Activated naive CD4-positive, alpha-beta T cell treated with anti-CD3 and anti-CD28 coated beads, Interleukin-2, amount 50 U/mL, for 24 hours (primary cell): ENCODE results near the gene GJB1.
"Not testable (repeated sequence)": the region's sequence is repeated elsewhere in the genome, so short reads cannot be mapped to it uniquely, and the experiment has no call there.

Source experiments
- H3K27ac Mint-ChIP-seq: one replicate; pipeline ENCODE4 v1.8.0; 2021; ENCODE audit warnings: mild to moderate bottlenecking, mixed read lengths
- H3K27me3 Mint-ChIP-seq: one replicate; pipeline ENCODE4 v1.8.0; 2021; ENCODE audit warnings: mixed read lengths
- H3K36me3 Mint-ChIP-seq: one replicate; pipeline ENCODE4 v1.8.0; 2021; ENCODE audit warnings: mixed read lengths
- H3K4me1 Mint-ChIP-seq: one replicate; pipeline ENCODE4 v1.8.0; 2021; ENCODE audit warnings: mixed read lengths
- H3K4me3 Mint-ChIP-seq: one replicate; pipeline ENCODE4 v1.8.0; 2021; ENCODE audit warnings: mild to moderate bottlenecking, mixed read lengths
- H3K9me3 Mint-ChIP-seq: one replicate; pipeline ENCODE4 v1.8.0; 2021; ENCODE audit warnings: mixed read lengths

The GJB1 gene

DNA sequence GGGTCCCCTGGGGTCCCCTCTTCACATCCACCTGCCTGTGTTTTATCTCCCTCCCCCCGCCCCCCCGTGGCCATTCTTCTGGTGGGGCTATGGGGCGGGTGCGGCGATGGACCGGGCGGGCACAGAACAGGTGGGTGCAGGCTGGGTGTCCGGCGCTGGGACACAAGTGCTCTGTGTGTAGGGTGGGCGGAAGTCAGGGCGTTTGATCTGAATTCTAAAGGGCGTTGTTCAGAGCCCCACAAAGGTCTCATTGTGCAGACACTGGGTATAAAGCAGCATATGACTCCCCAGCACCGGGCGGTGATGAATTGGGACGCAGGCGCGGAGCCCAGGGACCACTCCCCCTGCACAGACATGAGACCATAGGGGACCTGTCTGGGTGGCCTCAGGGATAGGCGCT, at the start of gene GJB1:
Gene GJB1, plus strand, starts transcription at position 296 of the 400 bp plus-strand sequence. CDS start 484 bp downstream, outside the sequence.
- Mint-ChIP-seq H3K4me3 (no peak within 1 kb of the TSS), H3K4me1 (no peaks in the 10 kb centered on the region), H3K9me3 (no peaks in the 10 kb centered on the region), H3K36me3 (no peaks in the 10 kb centered on the region), H3K27me3 (no peaks in the 10 kb centered on the region), H3K27ac (no peak within 1 kb of the TSS)

DNA sequence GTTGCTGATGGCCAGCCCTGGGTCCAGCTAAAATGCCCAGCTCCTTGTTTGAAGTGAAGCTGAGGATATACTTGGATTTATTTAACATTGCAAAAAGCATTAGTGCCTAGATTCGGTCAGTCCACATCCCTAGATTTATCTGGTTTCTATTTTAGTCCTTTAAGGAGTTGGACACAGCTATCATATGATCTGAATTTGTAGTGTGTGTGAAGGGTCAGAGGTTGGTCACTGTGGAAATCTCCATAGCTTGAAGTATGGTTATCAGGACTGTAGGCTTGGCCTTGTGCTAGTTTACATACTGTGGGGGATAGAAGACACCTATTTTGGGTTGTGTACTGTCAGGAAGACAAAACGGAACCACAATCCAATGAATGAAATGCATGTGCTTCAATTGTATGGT, 49.6 kb upstream of the GJB1 start:
- Mint-ChIP-seq H3K4me1 (peaks cover 14% of the 10 kb centered on the region), H3K36me3 (peaks cover 6% of the 10 kb centered on the region), H3K27ac (no peak overlapping the region), H3K9me3 (no peaks in the 10 kb centered on the region), H3K4me3 (no peak overlapping the region), H3K27me3 (no peaks in the 10 kb centered on the region)

DNA sequence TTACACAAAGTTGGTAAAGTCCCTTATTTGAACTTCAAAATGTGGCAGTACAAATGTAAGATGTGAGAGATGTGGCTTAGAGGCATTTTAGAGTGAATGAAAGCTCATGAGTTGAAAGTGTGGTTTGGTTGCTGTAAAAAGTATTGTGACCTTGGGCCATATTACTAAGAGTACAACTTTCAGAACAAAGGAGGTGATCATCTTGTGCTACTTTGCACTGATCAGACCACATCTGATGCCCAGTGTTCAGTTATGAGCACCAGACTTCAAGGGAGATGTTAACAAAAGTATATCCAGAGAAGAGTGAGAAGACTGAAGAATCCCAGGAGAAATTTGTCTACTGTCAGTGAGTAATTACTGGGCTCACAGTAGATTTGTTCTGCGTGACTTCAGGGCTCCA, 48.2 kb upstream of the GJB1 start:
- Mint-ChIP-seq H3K4me1 (peaks cover 18% of the 10 kb centered on the region), H3K27me3 (no peaks in the 10 kb centered on the region), H3K27ac (no peak overlapping the region), H3K4me3 (no peak overlapping the region), H3K9me3 (no peaks in the 10 kb centered on the region), H3K36me3 (peaks cover 6% of the 10 kb centered on the region)

DNA sequence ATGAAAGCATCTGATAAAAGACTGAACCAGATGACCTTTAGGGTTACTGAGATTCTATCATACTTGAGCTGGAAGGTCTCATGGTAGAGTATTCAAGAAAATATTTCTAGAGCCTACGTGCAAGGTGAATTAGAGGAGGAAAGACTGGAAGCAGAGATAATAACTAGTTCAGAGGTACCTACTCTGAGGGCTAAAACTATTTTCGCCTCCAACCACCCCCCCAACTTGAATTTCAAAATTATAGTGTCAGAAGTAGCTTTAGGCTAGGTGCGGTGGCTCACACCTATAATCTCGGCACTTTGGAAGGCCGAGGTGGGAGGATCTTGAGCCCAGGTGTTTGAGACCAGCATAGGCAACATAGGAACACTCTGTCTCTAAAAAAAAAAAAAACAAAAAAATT, 47.5 kb upstream of the GJB1 start:
- Mint-ChIP-seq H3K27ac (no peak overlapping the region), H3K4me3 (no peak overlapping the region), H3K9me3 (no peaks in the 10 kb centered on the region), H3K27me3 (no peaks in the 10 kb centered on the region), H3K4me1 (peaks cover 18% of the 10 kb centered on the region), H3K36me3 (peaks cover 6% of the 10 kb centered on the region)

DNA sequence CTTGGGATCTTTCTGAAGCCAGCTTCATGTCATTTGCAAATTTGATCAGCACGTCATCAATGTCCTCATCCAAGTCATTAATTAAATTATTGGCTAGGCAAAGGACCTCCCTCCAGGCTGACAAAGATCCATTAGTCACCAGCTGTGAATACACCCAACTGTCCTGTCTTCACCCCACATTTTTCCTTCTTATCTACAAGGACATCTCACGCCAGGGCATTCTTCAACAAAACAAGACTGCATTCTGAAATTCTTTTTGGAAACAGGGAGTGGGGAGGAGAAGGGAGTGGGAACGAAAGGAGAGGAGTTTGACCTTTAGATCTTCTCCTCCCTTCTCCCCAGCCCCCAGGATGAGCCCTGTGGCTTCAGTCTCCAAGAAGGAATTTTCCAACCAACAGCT, 45.7 kb upstream of the GJB1 start:
- Mint-ChIP-seq H3K27me3 (no peaks in the 10 kb centered on the region), H3K36me3 (peaks cover 6% of the 10 kb centered on the region), H3K9me3 (no peaks in the 10 kb centered on the region), H3K4me1 (peaks cover 17% of the 10 kb centered on the region), H3K4me3 (no peak overlapping the region), H3K27ac (no peak overlapping the region)

DNA sequence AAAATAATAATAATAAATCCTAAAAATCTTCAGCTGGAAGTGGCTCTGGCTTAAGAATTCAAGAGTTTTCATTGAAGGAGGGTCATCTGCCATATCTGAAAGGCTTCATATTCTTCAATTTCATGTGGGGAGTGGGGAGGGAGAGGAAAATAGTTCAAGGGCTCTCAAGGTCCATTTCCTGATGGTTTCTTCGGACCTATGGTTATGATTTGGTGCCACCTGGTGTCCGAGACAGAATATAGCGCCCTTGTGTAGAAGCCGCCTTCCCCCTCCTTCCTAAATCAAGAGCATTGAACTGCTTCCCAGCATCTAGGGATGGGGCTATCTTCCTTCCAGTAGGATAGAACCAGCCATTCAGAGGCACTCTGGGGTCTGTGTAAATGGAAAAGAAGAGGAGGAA, 44.1 kb upstream of the GJB1 start:
- Mint-ChIP-seq H3K4me1 (peaks cover 21% of the 10 kb centered on the region), H3K36me3 (peaks cover 2% of the 10 kb centered on the region), H3K4me3 (no peak overlapping the region), H3K27me3 (no peaks in the 10 kb centered on the region), H3K9me3 (no peaks in the 10 kb centered on the region), H3K27ac (no peak overlapping the region)

DNA sequence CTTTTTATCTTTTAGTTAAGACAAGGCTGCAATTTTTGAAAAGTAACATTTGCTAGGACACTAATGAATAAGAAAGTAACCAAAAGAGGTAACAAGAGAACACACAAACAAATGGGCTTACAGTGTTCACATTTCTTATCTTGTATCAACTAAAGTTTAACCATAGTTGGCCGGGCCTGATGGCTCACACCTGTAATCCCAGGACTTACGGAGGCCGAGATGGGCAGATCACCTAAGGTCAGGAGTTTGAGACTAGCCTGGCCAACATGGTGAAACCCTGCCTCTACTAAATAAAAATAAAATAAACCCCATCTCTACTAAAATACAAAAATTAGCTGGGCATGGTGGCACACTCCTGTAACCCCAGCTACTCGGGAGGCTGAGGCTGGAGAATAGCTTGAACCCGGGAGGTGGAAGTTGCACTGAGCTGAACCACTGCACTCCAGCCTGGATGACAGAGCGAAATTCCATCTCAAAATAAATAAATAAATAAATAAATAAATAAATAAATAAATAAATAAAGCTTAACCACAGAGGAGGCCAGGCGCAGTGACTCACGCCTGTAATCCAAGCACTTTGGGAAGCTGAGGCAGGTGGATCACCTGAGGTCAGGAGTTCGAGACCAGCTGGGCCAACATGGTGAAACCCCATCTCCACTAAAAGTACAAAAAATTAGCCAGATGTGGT, 42.3 kb upstream of the GJB1 start:
- H3K27ac Mint-ChIP-seq, H3K9me3 Mint-ChIP-seq, H3K27me3 Mint-ChIP-seq, H3K36me3 Mint-ChIP-seq: not testable (repeated sequence)
- Mint-ChIP-seq H3K4me1 (peaks cover 14% of the 10 kb centered on the region), H3K4me3 (peak overlapping the region; percentile 15)

DNA sequence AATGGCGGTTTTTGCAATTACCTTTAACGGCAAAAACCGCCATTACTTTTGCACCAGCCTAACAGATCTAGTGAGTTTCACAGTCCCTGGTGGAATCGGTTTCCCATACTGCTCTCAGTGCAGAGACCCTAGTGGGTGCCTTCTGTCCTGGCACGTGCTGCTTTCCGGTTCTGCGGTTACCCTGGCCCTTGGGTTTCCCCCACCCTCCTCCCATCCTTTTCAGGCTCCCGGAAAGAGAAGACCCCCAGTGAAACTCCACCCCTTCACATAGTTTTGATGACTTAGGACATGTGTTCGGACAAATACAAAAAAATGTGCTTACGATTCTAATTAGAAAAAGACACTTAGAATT, 41.5 kb upstream of the GJB1 start:
- Mint-ChIP-seq H3K27me3 (no peaks in the 10 kb centered on the region), H3K4me3 (peak overlapping the region; percentile 92), H3K27ac (peak overlapping the region; percentile 98), H3K36me3 (no peaks in the 10 kb centered on the region), H3K4me1 (peaks cover 14% of the 10 kb centered on the region), H3K9me3 (no peaks in the 10 kb centered on the region)

DNA sequence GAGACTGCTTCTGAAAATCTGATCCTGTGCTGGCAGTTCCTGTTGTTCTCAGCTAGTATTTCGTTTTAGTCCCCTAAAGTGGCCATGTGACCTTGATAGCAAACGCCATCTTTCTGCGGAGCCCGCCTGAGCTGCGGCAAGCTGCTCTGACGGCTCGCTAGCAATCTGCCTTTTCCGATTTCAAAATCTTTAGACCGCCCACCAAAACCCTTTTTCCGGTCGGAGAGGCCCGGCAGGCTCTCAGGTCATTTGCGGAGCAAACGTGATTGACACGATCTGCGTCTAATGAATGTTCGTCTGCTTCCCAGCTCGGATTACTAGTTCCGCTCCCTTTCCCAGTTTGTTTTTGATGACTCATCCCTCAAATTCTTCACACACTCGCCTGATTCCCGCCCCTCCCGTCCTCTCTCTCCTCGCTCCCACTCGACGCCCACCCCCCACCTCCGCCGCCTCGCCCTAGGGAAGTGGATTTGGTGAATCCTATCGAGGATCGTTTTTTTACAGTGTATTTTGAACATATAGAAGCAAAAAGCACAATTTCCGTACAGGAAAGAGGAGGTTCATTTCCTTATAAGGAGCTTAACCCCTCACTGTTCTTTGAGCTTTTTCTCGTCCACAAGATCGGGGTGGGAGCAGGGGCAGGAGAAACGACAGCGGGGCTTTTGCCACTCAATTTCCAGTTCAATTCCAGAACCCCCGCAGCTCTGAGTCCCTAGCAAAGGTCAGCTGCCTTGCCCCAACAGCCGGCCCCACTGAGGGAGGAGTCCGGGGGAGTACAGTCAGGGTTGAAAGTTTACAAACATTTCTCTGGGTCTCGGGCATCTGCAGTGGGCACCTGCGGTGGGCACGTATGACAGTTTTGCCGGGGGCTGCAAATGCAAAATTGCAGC, 40.9 kb upstream of the GJB1 start:
- H3K4me1 Mint-ChIP-seq = peaks cover 19% of the 10 kb centered on the region
- H3K36me3 Mint-ChIP-seq = no peaks in the 10 kb centered on the region
- peak overlapping the region; percentile 92 for H3K4me3 Mint-ChIP-seq

DNA sequence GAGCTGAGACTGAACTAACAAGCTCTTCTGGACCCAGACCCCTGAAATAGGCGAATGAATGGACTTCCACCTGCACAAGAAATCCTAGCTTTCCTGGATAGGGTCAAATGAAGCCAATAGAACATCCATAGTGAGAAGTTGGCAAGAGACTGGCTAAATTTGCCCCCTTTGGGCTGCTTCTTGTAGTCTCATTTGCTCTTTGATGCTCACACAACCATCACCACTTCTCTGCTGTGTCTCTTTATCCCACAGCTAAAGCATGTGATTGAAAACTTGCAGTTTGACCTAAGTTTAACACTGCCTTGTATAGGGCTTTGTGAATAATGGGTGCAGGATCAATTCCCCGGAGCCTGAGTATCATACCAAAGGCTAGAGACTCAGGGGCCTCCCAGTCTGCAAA, 40.2 kb upstream of the GJB1 start:
- Mint-ChIP-seq H3K27me3 (no peaks in the 10 kb centered on the region), H3K36me3 (no peaks in the 10 kb centered on the region), H3K9me3 (no peaks in the 10 kb centered on the region), H3K4me1 (peaks cover 19% of the 10 kb centered on the region), H3K27ac (peak overlapping the region; percentile 98), H3K4me3 (peak overlapping the region; percentile 92)

More for the DNA sequence above, 40.9 kb upstream of the GJB1 start:
- no peaks in the 10 kb centered on the region for H3K27me3 Mint-ChIP-seq
- no peaks in the 10 kb centered on the region for H3K9me3 Mint-ChIP-seq
- peak overlapping the region; percentile 98 for H3K27ac Mint-ChIP-seq

DNA sequence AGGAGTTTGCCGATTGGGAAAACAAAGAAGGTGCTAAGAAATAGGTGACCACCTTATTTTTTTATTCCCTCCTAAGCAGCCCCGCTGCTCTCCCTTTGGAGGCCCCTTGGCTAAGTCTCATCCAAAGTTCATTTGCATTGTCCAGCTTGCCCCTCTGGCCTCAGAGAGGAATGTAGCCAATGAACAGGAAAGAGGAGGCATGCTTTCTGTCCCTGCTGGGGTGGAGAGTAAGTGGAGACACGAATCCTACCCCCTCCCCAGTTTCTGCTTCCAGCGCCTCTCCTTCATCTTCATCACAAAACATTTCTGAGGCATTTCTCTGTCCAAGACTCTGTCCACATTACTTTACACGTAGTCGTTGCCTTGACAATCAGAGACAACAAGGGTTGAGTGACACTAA, 39.7 kb upstream of the GJB1 start:
- Mint-ChIP-seq H3K36me3 (no peaks in the 10 kb centered on the region), H3K27me3 (no peaks in the 10 kb centered on the region), H3K9me3 (no peaks in the 10 kb centered on the region), H3K27ac (no peak overlapping the region), H3K4me1 (peaks cover 19% of the 10 kb centered on the region), H3K4me3 (no peak overlapping the region)

DNA sequence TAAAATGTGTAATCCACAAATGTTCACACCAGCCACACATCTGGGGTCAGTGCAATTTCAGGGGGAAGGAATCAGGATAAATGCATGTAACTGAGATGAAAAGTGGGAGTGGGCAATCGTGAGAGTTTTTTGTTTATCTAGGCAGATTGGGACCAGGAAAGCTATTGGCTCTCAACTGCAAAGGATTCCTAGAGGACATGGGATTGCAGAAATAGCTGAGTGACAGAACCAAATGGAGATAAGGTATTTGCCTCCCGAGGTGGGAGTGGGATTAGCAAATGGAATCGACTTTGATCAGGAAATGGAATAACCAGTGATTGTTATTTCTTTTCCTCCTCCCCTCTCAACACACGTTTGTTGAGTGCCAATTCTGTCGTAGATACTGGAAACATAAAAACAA, 38.9 kb upstream of the GJB1 start:
- peaks cover 15% of the 10 kb centered on the region for H3K4me1 Mint-ChIP-seq
- H3K9me3 Mint-ChIP-seq = no peaks in the 10 kb centered on the region
- no peak overlapping the region for H3K4me3 Mint-ChIP-seq
- H3K36me3 Mint-ChIP-seq = no peaks in the 10 kb centered on the region
- no peaks in the 10 kb centered on the region for H3K27me3 Mint-ChIP-seq
- H3K27ac Mint-ChIP-seq = no peak overlapping the region

DNA sequence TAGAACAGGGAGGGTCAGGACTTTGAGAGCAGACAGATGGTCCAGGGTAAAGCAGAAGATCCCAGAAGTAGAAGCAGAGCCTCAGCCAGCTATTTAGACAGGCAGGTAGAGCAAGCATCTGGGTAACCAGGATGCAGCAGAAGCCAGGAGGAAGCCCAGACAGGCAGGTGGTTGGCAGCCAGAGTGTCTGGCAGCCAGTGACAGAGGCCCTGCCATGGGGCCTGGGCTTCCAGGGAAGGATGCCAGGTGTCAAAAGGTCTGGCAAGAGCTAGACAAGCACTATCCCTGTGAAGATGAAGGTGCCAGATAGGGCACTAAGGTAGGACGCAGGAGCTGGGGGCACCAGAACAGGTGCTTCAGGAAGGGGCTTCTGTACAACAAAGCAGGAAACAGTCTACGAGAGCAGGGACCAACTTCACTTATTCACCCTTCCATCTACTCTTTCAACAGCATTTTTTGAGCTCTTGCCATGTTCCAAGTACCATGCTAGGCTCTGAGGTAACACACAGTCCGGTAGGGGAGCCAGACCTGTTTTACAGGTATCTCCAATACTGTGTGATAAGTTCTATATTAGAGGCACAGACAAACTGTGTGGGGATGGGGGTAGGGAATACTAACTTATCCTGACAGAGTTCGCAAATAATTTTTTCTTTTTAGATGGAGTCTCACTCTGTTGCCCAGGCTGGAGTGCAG, 38.1 kb upstream of the GJB1 start:
- Mint-ChIP-seq H3K36me3 (no peaks in the 10 kb centered on the region), H3K4me1 (peaks cover 15% of the 10 kb centered on the region), H3K27me3 (no peaks in the 10 kb centered on the region), H3K9me3 (no peaks in the 10 kb centered on the region), H3K27ac (no peak overlapping the region), H3K4me3 (no peak overlapping the region)

DNA sequence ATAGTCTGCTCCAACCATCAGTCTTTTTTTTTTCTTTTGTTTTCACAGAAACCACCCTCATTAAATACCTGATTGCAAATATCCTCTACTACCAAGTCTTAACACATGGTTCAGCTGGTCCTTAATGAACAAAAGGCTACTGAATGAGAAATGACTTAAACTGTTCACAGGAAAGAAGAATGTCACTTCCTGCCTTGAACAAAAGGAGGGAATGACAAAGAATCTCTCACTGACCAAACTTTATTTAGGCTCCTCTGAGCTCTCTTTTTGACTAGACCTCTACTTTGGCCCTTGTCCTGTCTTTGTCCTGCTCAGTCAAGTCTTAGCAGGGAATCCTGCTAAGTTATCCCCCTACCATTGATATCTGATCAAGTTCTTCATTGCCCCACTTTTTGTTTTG, 31.8 kb upstream of the GJB1 start:
- Mint-ChIP-seq H3K4me3 (no peak overlapping the region), H3K27me3 (no peaks in the 10 kb centered on the region), H3K9me3 (no peaks in the 10 kb centered on the region), H3K4me1 (peaks cover 33% of the 10 kb centered on the region), H3K27ac (peak overlapping the region; percentile 66), H3K36me3 (no peaks in the 10 kb centered on the region)

DNA sequence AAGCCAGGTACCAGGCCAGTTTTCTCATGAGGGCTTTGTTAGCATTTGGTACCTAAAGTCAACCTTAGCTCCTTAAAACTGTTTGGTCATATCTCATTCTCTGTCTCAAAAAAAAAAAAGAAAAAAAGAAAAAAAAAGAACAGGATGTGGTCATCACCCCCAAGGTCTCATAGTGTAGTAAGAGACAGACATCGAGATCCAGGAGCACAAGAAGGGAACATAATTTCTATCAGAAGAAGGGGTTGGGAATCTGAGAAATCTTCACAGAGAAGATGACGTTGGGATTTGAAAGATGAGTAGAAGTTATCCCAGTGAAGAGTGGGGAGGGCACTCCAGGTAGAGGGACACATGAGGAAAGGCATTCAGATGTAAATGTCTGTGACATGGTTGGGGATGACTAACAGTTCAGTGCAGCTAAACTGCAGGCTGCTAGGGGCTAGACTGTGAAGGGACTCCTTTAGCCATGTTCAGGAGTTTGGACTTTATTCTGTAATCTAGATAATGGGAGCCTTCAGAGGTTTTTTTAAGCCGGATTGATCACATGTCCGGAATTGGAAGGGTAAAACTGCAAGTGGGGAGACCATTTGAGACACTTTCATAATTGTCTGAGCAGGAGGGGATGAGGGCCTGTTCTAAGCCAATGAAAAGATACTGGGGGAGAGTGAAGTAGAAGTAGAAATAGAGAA, 26.9 kb upstream of the GJB1 start:
- Mint-ChIP-seq H3K4me1 (peaks cover 39% of the 10 kb centered on the region), H3K9me3 (no peaks in the 10 kb centered on the region), H3K27me3 (no peaks in the 10 kb centered on the region), H3K36me3 (peaks cover 2% of the 10 kb centered on the region), H3K27ac (peak overlapping the region; percentile 99), H3K4me3 (peak overlapping the region; percentile 93)
